Measurements from ENCODE around the gene MAP3K3. TPM values are rescaled to one million over a fixed set of nuclear protein-coding genes. Genes with fewer than 3 reads are reported as not detected.

MAP3K3 gene
- total and polyA plus RNA-seq, 2 donors (not counting 3 experiments of a cell fraction or from before 2014, with no cell fraction given) = 56.6 to 81.0 TPM

DNA sequence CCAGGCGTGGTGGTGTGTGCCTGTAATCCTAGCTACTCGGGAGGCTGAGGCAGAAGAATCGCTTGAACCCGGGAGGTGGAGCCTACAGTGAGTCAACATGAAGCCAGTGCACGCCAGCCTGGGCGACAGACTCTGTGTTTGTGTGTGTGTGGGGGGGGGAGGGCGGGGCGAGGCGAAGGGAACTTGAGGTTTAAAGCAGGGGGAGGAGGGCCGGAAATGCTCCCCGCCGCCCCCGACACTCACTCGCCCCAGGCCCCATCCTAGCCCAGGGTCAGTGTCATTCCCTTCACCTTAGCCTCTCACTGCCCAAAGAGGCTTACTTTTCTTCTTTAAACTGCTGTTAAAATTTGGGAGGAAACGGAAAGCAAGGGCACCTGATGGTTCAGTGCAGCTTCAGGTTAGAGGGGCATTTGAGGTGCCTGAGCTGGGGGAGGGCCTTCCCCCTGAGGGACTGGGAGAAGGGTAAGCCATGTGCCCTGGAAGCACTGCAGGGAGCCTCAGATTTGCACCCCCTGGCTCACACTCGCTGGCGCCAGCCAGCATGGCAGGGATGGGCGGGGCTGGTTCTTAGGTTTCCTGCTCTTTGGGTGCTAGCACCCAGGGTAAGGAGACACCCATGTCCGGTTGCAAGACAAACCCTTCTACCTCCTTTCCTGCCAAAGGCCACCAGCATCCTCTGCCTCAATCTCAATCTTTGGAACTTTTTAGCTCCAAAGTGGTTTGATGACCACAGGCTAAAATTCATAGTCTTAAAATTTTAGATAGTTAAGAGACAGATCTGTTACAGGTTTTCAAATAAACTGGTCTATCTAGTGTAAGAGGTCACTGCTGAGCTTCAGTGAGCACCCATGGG lies 79.9 kb downstream of the MAP3K3 start:
- Histone ChIP-seq H3K9ac (replicated peaks; ENCODE audit: extremely low read depth, insufficient read depth, low read length) (no peak overlapping the region), H3K27ac (ENCODE audit: insufficient read depth, low read depth, low read length) (no peak overlapping the region), H3K79me2 (ENCODE audit: control insufficient read depth, insufficient read depth, low read length) (peaks cover 9% of the 10 kb centered on the region), H3K4me3 (replicated peaks in 1 of 3; ENCODE audit: insufficient read depth in 1 of 3, low read depth in 1 of 3, low read length in 3 of 3) (no peak overlapping the region), H3K9me3 (replicated peaks; ENCODE audit: control insufficient read depth, insufficient read depth, low read length) (no peaks in the 10 kb centered on the region), H3K4me1 (ENCODE audit: control insufficient read depth, extremely low read depth, insufficient read depth, low read length) (peaks cover 28% of the 10 kb centered on the region), H3K9me1 (replicated peaks; ENCODE audit: control insufficient read depth, extremely low read depth, insufficient read depth, low read length) (no peaks in the 10 kb centered on the region), H3K27me3 (ENCODE audit: control insufficient read depth in 2 of 2, insufficient read depth in 2 of 2, low read length in 2 of 2) (no peaks in the 10 kb centered on the region), H4K20me1 (replicated peaks; ENCODE audit: control insufficient read depth, extremely low read depth, insufficient read depth, low read length) (no peaks in the 10 kb centered on the region), H3K4me2 (ENCODE audit: insufficient read depth, low read length) (no peak overlapping the region), H3K36me3 (ENCODE audit: control insufficient read depth in 2 of 2, extremely low read depth in 1 of 2, insufficient read depth in 2 of 2, low read length in 2 of 2) (peaks cover 0 to 8% of the 10 kb centered on the region in 2 experiments), H2AFZ (ENCODE audit: low read depth, low read length) (no peak overlapping the region)
- dilution Hi-C loops (cut with MboI; ENCODE audit: extremely low pct_ligation_motif_present, low sequenced_read_pairs) (no loop called here), intact Hi-C loops (cut with micrococcal nuclease) (loop anchor here (1.0 kb wide), 1 partner anchor 71 kb away; the partner anchor contains the start of gene CCDC47)
- POLR2A ChIA-PET = no interaction called here
- DNase-seq (ENCODE audit: low read depth, low spot score) (no peak), FAIRE-seq (no peak)
- no peak for TF ChIP-seq POLR2A (IDR thresholded peaks at IDR 0.05; ENCODE audit: low read depth, low read length)
- TF ChIP-seq FOS (IDR thresholded peaks at IDR 0.05; ENCODE audit: borderline replicate concordance, insufficient read depth, low read length) = no peak
- TF ChIP-seq MYC (IDR thresholded peaks at IDR 0.05; ENCODE audit: low read depth, low read length) = no peak
- no peak for TF ChIP-seq POLR2AphosphoS5 (IDR thresholded peaks at IDR 0.05; ENCODE audit: insufficient read depth, low read depth, low read length)
- TF ChIP-seq, protein P1, sequence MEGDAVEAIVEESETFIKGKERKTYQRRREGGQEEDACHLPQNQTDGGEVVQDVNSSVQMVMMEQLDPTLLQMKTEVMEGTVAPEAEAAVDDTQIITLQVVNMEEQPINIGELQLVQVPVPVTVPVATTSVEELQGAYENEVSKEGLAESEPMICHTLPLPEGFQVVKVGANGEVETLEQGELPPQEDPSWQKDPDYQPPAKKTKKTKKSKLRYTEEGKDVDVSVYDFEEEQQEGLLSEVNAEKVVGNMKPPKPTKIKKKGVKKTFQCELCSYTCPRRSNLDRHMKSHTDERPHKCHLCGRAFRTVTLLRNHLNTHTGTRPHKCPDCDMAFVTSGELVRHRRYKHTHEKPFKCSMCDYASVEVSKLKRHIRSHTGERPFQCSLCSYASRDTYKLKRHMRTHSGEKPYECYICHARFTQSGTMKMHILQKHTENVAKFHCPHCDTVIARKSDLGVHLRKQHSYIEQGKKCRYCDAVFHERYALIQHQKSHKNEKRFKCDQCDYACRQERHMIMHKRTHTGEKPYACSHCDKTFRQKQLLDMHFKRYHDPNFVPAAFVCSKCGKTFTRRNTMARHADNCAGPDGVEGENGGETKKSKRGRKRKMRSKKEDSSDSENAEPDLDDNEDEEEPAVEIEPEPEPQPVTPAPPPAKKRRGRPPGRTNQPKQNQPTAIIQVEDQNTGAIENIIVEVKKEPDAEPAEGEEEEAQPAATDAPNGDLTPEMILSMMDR (IDR thresholded peaks at IDR 0.05; ENCODE audit: extremely low read depth in 1 of 2, insufficient read depth in 1 of 2, low read depth in 1 of 2, low read length in 2 of 2) = no peak
- no peak for TF ChIP-seq GATA2 (IDR thresholded peaks at IDR 0.05; ENCODE audit: insufficient read depth, insufficient read length, low read depth, low read length)
- no peak for TF ChIP-seq JUN (IDR thresholded peaks at IDR 0.05; ENCODE audit: borderline replicate concordance, insufficient read depth, insufficient read length, low read depth)
- TF ChIP-seq, protein P2, sequence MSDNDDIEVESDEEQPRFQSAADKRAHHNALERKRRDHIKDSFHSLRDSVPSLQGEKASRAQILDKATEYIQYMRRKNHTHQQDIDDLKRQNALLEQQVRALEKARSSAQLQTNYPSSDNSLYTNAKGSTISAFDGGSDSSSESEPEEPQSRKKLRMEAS (IDR thresholded peaks at IDR 0.05; ENCODE audit: insufficient read depth, insufficient read length) = no peak
- TF ChIP-seq EZH2 (IDR thresholded peaks at IDR 0.05; ENCODE audit: borderline replicate concordance, low read depth, low read length, severe bottlenecking) = no peak
- CTCF ChIA-PET = interaction anchor here (1.4 to 1.6 kb wide), 2 partner anchors 9 to 276 kb away, joined by 3 to 6 read pairs; no protein-coding TSS in a partner anchor
- BruUV-seq (replicated peaks) = no TSS peak
